Left ventricle myocardium inferior (tissue), 1 donor: ENCODE measurements around the gene OLFML3. TPM values are rescaled to one million over a fixed set of nuclear protein-coding genes. Genes with fewer than 3 reads are reported as not detected.

Source experiments
- DNase-seq: peaks from one replicate; pipeline ENCODE4 v3.0.0-alpha.2; 2020
- H3K27ac ChIP-seq: fragments of 200-600 bp; replicated peaks from 2 replicates; pipeline ENCODE4 v1.8.0; 2021
- H3K27me3 ChIP-seq: fragments of 200-600 bp; 2 replicates; pipeline ENCODE4 v1.8.0; 2021; ENCODE audit warnings: low read depth
- H3K36me3 ChIP-seq: fragments of 200-600 bp; 2 replicates; pipeline ENCODE4 v1.8.0; 2021
- H3K4me1 ChIP-seq: fragments of 200-600 bp; 2 replicates; pipeline ENCODE4 v1.8.0; 2021
- H3K4me3 ChIP-seq: fragments of 200-600 bp; 2 replicates; pipeline ENCODE4 v1.8.0; 2021; ENCODE audit warnings: mild to moderate bottlenecking, moderate library complexity
- H3K9me3 ChIP-seq: fragments of 200-600 bp; replicated peaks from 2 replicates; pipeline ENCODE4 v1.8.0; 2021
- intact Hi-C: fragments of 100-400 bp; cut with micrococcal nuclease; formaldehyde crosslinking; loops from one replicate; pipeline ENCODE4 v1.11.0; 2022
- total RNA-seq: library from RNA; stranded (reverse); fragmentation: NEBNext Ultra II Directional; extraction: Animal tissue kit (Norgen Biotek cat#: 25700); gene quantifications from one replicate; pipeline ENCODE4 v1.2.1, GENCODE V29; 2021
- TF ChIP-seq, protein P1 (sequence below): fragments of 200-600 bp; IDR thresholded peaks from 2 replicates; pipeline ENCODE4 v1.8.0; 2021; ENCODE audit warnings: antibody characterized with exemption, mild to moderate bottlenecking, borderline replicate concordance
- donor health status: DM: no; HTN: yes; CAD: no; lungs with severe emphysema.

Gene OLFML3
- total RNA-seq, 1 donor from 2014 or later = 14.3 TPM

DNA sequence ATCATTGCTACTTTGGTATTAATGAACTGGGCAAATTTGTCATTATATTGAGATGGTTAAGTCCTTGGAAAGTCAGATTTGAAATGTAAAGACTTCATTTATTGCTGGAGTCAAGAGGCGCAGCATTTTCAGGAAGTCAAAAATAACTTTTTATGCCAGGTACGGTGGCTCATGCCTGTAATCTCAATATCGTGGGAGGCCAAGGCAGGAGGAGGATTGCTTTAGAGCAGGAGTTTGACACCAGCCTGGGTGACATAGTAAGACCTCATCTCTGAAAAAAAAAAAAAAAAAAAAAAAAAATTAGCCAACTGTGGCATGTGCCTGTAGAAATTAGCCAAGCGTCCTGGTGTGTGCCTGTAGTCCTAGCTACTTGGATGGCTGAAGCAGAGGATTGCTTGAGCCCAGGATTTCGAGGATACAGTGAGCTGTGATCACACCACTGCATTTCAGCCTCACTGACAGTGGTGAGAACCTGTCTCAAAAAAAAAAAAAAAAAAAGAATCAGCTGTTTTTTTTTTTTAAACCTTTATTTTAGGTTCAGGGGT lies 44.7 kb upstream of the OLFML3 start:
- TF ChIP-seq, protein P1, sequence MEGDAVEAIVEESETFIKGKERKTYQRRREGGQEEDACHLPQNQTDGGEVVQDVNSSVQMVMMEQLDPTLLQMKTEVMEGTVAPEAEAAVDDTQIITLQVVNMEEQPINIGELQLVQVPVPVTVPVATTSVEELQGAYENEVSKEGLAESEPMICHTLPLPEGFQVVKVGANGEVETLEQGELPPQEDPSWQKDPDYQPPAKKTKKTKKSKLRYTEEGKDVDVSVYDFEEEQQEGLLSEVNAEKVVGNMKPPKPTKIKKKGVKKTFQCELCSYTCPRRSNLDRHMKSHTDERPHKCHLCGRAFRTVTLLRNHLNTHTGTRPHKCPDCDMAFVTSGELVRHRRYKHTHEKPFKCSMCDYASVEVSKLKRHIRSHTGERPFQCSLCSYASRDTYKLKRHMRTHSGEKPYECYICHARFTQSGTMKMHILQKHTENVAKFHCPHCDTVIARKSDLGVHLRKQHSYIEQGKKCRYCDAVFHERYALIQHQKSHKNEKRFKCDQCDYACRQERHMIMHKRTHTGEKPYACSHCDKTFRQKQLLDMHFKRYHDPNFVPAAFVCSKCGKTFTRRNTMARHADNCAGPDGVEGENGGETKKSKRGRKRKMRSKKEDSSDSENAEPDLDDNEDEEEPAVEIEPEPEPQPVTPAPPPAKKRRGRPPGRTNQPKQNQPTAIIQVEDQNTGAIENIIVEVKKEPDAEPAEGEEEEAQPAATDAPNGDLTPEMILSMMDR = no peak
- H3K4me1 ChIP-seq = peaks cover 78% of the 10 kb centered on the region

DNA sequence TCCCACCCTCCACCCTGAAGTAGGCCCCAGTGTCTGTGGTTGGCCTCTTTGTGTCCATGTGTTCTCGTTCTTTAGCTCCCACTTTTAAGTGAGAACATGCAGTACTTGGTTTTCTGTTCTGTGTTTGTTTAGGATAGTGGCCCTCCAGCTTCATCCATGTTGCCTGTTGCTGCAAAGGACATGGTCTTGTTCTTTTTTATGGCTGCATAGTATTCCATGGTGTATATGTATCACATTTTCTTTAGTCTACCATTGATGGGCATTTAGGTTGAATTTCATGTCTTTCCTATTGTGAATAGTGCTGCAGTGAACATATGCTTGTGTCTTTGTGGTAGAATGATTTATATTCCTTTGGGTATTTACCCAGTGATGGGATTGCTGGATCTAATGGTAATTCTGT lies 44.1 kb upstream of the OLFML3 start:
- intact Hi-C loops = no loop called here
- TF ChIP-seq, protein P1 = no peak

More for the DNA sequence above, 44.7 kb upstream of the OLFML3 start:
- DNase-seq = no peak
- no peak overlapping the region for H3K27ac ChIP-seq
- no peaks in the 10 kb centered on the region for H3K9me3 ChIP-seq
- no peaks in the 10 kb centered on the region for H3K36me3 ChIP-seq
- no peak overlapping the region for H3K4me3 ChIP-seq
- no peaks in the 10 kb centered on the region for H3K27me3 ChIP-seq
- intact Hi-C loops = no loop called here

DNA sequence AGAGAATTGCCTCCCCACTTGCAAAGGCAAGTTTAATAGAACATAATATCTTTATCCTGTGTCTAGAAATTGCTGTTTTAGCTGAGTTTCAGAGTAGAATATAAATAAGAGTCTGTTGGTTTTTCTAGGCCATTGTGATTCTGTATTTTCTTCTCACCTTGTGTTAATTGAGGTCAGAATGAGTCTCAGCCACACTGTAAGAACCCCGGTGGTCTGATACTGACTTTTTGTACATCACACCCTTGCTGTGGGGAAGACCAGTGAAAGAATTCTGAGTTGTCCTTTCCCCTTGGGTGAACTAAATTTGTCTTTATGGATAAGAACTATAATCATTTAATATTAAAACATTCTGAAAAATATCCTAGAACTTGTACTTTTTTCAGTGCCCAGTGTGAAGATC lies 43.3 kb upstream of the OLFML3 start:
- intact Hi-C loops = no loop called here
- no peak overlapping the region for H3K4me3 ChIP-seq
- TF ChIP-seq, protein P1 = no peak
- no peaks in the 10 kb centered on the region for H3K27me3 ChIP-seq
- no peaks in the 10 kb centered on the region for H3K9me3 ChIP-seq
- peaks cover 78% of the 10 kb centered on the region for H3K4me1 ChIP-seq
- DNase-seq = no peak
- peaks cover 8% of the 10 kb centered on the region for H3K36me3 ChIP-seq
- no peak overlapping the region for H3K27ac ChIP-seq

More for the DNA sequence above, 44.1 kb upstream of the OLFML3 start:
- Histone ChIP-seq H3K27ac (no peak overlapping the region), H3K4me1 (peaks cover 78% of the 10 kb centered on the region), H3K4me3 (no peak overlapping the region), H3K27me3 (no peaks in the 10 kb centered on the region), H3K36me3 (no peaks in the 10 kb centered on the region), H3K9me3 (no peaks in the 10 kb centered on the region)
- DNase-seq = no peak

DNA sequence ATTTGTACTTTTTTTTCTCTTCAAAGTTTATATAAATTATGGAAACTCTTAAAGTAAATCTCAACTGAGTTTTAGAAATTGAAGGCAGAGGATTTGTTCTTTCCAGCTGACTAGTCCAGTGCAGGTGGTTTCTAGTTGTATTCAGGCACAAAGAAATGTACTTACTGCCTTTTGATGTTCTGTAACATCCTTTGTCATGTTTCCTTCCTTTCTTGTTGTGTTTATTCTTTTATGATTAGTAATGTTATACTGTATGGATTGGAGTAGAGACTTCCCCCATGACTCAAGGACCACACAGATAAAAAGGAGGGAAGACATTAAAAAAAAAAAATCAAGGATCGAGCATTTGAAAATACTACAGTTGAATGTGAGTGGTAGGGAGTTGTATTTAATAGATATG lies 42.1 kb upstream of the OLFML3 start:
- Histone ChIP-seq H3K4me3 (no peak overlapping the region), H3K27ac (no peak overlapping the region), H3K4me1 (peaks cover 73% of the 10 kb centered on the region), H3K36me3 (peaks cover 19% of the 10 kb centered on the region), H3K9me3 (no peaks in the 10 kb centered on the region), H3K27me3 (no peaks in the 10 kb centered on the region)
- DNase-seq = no peak
- TF ChIP-seq, protein P1 = no peak
- intact Hi-C loops = no loop called here

DNA sequence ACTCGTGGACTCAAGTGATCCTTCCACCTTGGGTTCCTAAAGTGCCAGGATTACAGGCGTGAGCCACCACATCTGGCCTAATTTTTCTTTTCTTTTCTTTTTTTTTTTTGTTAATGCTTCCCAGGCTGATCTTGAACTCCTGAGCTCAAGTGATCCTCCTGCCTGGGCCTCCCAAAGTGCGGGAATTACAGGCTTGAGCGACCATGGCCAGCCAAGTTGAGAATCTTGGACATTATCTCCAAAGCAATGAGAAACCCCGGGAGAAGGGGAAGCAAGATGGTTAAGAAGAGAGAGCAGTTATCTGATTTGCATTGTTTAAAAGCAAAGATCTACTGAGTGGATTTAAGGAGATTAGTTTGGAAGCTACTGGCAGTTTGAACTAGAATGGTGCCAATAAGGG lies 41.1 kb upstream of the OLFML3 start:
- H3K4me3 ChIP-seq = no peak overlapping the region
- DNase-seq = no peak
- intact Hi-C loops = no loop called here
- H3K9me3 ChIP-seq = no peaks in the 10 kb centered on the region
- H3K4me1 ChIP-seq = peaks cover 62% of the 10 kb centered on the region
- H3K27me3 ChIP-seq = no peaks in the 10 kb centered on the region
- peaks cover 21% of the 10 kb centered on the region for H3K36me3 ChIP-seq
- H3K27ac ChIP-seq = no peak overlapping the region
- TF ChIP-seq, protein P1 = no peak
